A549 (cell line): ENCODE data around the gene UHRF2. TPM values are rescaled to one million over a fixed set of nuclear protein-coding genes. Genes with fewer than 3 reads are reported as not detected.
A peak's percentile ranks its signal among the peaks of the same experiment; 100 is the strongest.

ENCODE experiments used
- ATAC-seq, 2 experiments: fragments of 200-7000 bp in 1 of 2; fragments of >200 bp in 1 of 2; cut with Nextera tagmentation in 1 of 2; cut with Tn5 transposase in 1 of 2; 3 replicates each; pipeline versions ENCODE4 v1.8.0 to v1.9.1; 2018 to 2020; ENCODE audit warnings: mild to moderate bottlenecking in 1 of 2, moderate library complexity in 1 of 2
- CTCF ChIA-PET: fragments of 300-600 bp; sonication (Branson Sonifier 250); formaldehyde crosslinking; extraction: SDS; loops from one replicate; lab custom pipeline; 2021; ENCODE audit warnings: antibody characterized with exemption, inconsistent platforms; lab: Yijun Ruan, JAX
- POLR2A ChIA-PET: fragments of 350-600 bp; formaldehyde crosslinking; extraction: SDS; loops from one replicate; lab custom pipeline; 2021; ENCODE audit warnings: antibody characterized with exemption, inconsistent platforms; lab: Yijun Ruan, JAX
- DNase-seq, 2 experiments: peaks; one replicate each; pipeline versions ENCODE4 v3.0.0 to v3.0.0-alpha.2; 2011 to 2016; ENCODE audit warnings: low read depth in 1 of 2, low spot score in 1 of 2
- FAIRE-seq: peaks from 2 replicates; lab custom pipeline; 2011; peaks lifted over from hg19 to GRCh38; lab: Jason Lieb, UNC
- H3K27ac ChIP-seq, 2 experiments: fragments of >200 bp; sonication (Bioruptor Twin); formaldehyde crosslinking; 3 replicates each; pipeline ENCODE4 v1.5.1; 2016 to 2017
- H3K4me1 ChIP-seq: fragments of >200 bp; sonication (Bioruptor Twin); formaldehyde crosslinking; 3 replicates; pipeline ENCODE4 v1.6.1; 2016
- H3K4me2 ChIP-seq: fragments of >200 bp; sonication (Bioruptor Twin); formaldehyde crosslinking; 3 replicates; pipeline ENCODE4 v1.6.1; 2016
- H3K4me3 ChIP-seq: fragments of >200 bp; sonication (Bioruptor Twin); formaldehyde crosslinking; 3 replicates; pipeline ENCODE4 v1.5.1; 2016
- H3K9me3 ChIP-seq: fragments of >200 bp; sonication (Bioruptor Twin); formaldehyde crosslinking; 3 replicates; pipeline ENCODE4 v1.6.1; 2016
- CBX2 ChIP-seq: fragments of 200-600 bp; sonication (generic); IDR thresholded peaks from 2 replicates; pipeline ENCODE4 v1.6.1; 2016; ENCODE audit warnings: low read depth, mild to moderate bottlenecking, borderline replicate concordance
- CEBPB ChIP-seq, 2 experiments: fragments of >200 bp in 1 of 2; sonication (Bioruptor Twin) in 1 of 2; formaldehyde crosslinking in 1 of 2; IDR thresholded peaks; 2 replicates each; pipeline ENCODE4 v1.6.1; 2012 to 2016
- CHD4 ChIP-seq: fragments of 200-600 bp; sonication (generic); IDR thresholded peaks from 2 replicates; pipeline ENCODE4 v1.6.1; 2016; ENCODE audit warnings: antibody characterized with exemption, mild to moderate bottlenecking, borderline replicate concordance
- ESRRA ChIP-seq: fragments of 150-350 bp; IDR thresholded peaks from 2 replicates; pipeline ENCODE4 v1.6.1; 2014; ENCODE audit warnings: mild to moderate bottlenecking, low read length, borderline replicate concordance
- FOSB ChIP-seq: fragments of 250-450 bp; sonication (Bioruptor Pico); IDR thresholded peaks from 2 replicates; pipeline ENCODE4 v1.5.0; 2020; ENCODE audit warnings: mild to moderate bottlenecking, moderate library complexity
- GATA3 ChIP-seq: IDR thresholded peaks from 2 replicates; pipeline ENCODE4 v1.6.1; 2012; ENCODE audit warnings: borderline replicate concordance
- HDAC2 ChIP-seq: fragments of 200-600 bp; sonication (generic); IDR thresholded peaks from 2 replicates; pipeline ENCODE4 v1.6.1; 2016
- HEYL ChIP-seq: fragments of 250-450 bp; sonication (Bioruptor Pico); IDR thresholded peaks from 2 replicates; pipeline ENCODE4 v1.8.0; 2021; ENCODE audit warnings: mild to moderate bottlenecking, moderate library complexity
- HOXA7 ChIP-seq: fragments of 250-450 bp; sonication (Bioruptor Pico); IDR thresholded peaks from 2 replicates; pipeline ENCODE4 v1.5.0; 2020; ENCODE audit warnings: mild to moderate bottlenecking, moderate library complexity
- JUN ChIP-seq, 2 experiments: fragments of >200 bp; sonication (Bioruptor Twin); formaldehyde crosslinking; IDR thresholded peaks; 2 replicates in 1 of 2; 3 replicates in 1 of 2; pipeline ENCODE4 v1.6.1; 2016 to 2017
- JUNB ChIP-seq: fragments of >200 bp; sonication (Bioruptor Twin); formaldehyde crosslinking; IDR thresholded peaks from 2 replicates; pipeline ENCODE4 v1.6.1; 2016
- KDM1A ChIP-seq: fragments of 200-600 bp; sonication (generic); IDR thresholded peaks from 2 replicates; pipeline ENCODE4 v1.6.1; 2016; ENCODE audit warnings: low read depth, mild to moderate bottlenecking
- MAFK ChIP-seq: fragments of 450-650 bp; IDR thresholded peaks from 2 replicates; pipeline ENCODE4 v1.6.1; 2014; ENCODE audit not compliant: partially characterized antibody
- NFE2L2 ChIP-seq: fragments of 150-350 bp; conservative IDR thresholded peaks from 2 replicates; pipeline ENCODE4 v1.6.1; 2014; ENCODE audit warnings: low read length
- RAD21 ChIP-seq, 2 experiments: fragments of >200 bp in 1 of 2; sonication (Bioruptor Twin) in 1 of 2; formaldehyde crosslinking in 1 of 2; IDR thresholded peaks in 1 of 2; conservative IDR thresholded peaks in 1 of 2; 2 replicates in 1 of 2; 3 replicates in 1 of 2; pipeline ENCODE4 v1.6.1; 2012 to 2018; ENCODE audit warnings: inconsistent platforms in 1 of 2
- RCOR1 ChIP-seq: fragments of 150-350 bp; IDR thresholded peaks from 2 replicates; pipeline ENCODE4 v1.6.1; 2014; ENCODE audit warnings: antibody characterized with exemption, low read length, low read depth
- RFX5 ChIP-seq: fragments of 450-650 bp; IDR thresholded peaks from 2 replicates; pipeline ENCODE4 v1.7.1; 2014; ENCODE audit warnings: antibody characterized with exemption, mild to moderate bottlenecking, moderate library complexity
- SMC3 ChIP-seq: fragments of >200 bp; sonication (Bioruptor Twin); formaldehyde crosslinking; IDR thresholded peaks from 3 replicates; pipeline ENCODE4 v1.6.1; 2018; ENCODE audit warnings: inconsistent platforms
- TP53 ChIP-seq: fragments of 250-450 bp; sonication (Bioruptor Pico); IDR thresholded peaks from 2 replicates; pipeline ENCODE4 v1.5.0; 2021; ENCODE audit warnings: mild to moderate bottlenecking, moderate library complexity
- WGBS: methylation state at CpG from one replicate; pipeline ENCODE4 v1.1.6; 2017; ENCODE audit errors: missing lambda C conversion rate; 5-methylcytosine and 5-hydroxymethylcytosine counted together
- polyA plus RNA-seq, 4 experiments: library from polyadenylated mRNA; depleted of rRNA in 3 of 4; stranded (reverse); fragments of >200 nt; fragmentation: RNase III in 1 of 4; extraction: RNeasy Plus Mini Kit Qiagen cat#74134 plus additional on column Dnase treatment in 1 of 4; gene quantifications; 2 replicates in 3 of 4; 3 replicates in 1 of 4; pipeline ENCODE4 v1.2.3, GENCODE V29; 2011 to 2017
- TF ChIP-seq, protein P1 (sequence below): IDR thresholded peaks from 2 replicates; pipeline ENCODE4 v1.6.1; 2012
- TF ChIP-seq, protein P2 (sequence below): IDR thresholded peaks from 2 replicates; pipeline ENCODE4 v1.6.1; 2012; ENCODE audit warnings: low read depth, borderline replicate concordance

UHRF2 gene
- polyA plus RNA-seq, 2 of the 4 experiments (the other 2 are of a cell fraction), result 28.6 to 74.3 TPM

DNA sequence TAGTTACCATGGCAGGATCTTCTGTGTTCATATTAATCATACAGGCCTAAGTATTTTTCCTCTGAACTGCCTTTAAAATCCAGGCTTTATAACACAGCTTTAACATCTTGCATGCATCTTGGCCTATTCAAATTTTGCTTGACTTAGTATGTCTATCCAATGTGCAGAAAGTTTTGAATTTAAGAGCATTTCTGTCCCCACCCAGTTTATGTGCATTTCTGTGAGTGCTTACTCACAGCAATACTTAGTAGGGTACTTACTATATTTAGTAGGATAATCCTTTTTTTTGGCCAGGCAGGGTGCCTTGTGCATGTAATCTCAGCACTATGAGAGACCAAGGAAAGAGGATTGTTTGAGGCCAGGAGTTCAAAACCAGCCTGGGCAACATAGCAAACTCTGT lies 18.0 kb downstream of the UHRF2 start:
- POLR2A ChIA-PET, result no interaction called here
- CTCF ChIA-PET, result interaction anchor here (1.0 kb wide), 1 partner anchor 77 kb away, joined by 3 read pairs; no protein-coding TSS in a partner anchor
- no peak overlapping the region for H3K4me2 ChIP-seq
- no peaks in the 10 kb centered on the region for H3K9me3 ChIP-seq
- FAIRE-seq (no peak), DNase-seq (no peak), ATAC-seq (no peak)
- TF ChIP-seq CEBPB (IDR thresholded peaks at IDR 0.05) (no peak), RAD21 (conservative IDR thresholded peaks at IDR 0.05 in 1 of 2, IDR thresholded peaks at IDR 0.05 in 1 of 2) (no peak), HDAC2 (no peak), RFX5 (no peak), JUN (IDR thresholded peaks at IDR 0.05) (no peak), CHD4 (no peak), HOXA7 (CRISPR knock-in tag) (no peak), JUNB (no peak), FOSB (CRISPR knock-in tag) (no peak)
- H3K4me1 ChIP-seq, result peaks cover 2% of the 10 kb centered on the region; the same call in 2 of the 3 replicates
- H3K4me3 ChIP-seq, result no peak overlapping the region
- H3K27ac ChIP-seq, result no peak overlapping the region

DNA sequence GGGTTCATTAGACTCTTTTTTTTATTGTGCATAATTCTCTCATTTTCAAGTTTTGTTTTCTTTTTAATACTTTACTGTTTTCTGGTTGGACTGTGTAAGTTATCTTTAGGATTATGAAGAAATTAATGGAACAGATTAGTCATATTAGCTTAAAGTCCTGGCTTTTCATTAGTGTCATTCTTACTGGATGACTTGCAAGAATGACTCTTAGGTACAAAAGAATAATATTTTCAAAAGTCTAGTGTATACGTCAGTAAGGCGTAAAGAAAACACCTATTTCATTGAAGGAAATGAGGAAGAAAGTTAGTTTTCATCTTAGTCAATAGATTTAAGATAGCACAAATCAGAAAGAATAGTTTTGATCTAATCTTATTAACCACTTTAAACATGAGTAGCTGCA lies 20.4 kb downstream of the UHRF2 start:
- no peaks in the 10 kb centered on the region; the same call in 2 of the 3 replicates for H3K4me1 ChIP-seq
- FAIRE-seq, result peak; percentile 18
- POLR2A ChIA-PET, result no interaction called here
- ATAC-seq, result no peak
- H3K27ac ChIP-seq, result no peak overlapping the region
- H3K4me3 ChIP-seq, result no peak overlapping the region
- CTCF ChIA-PET, result interaction anchor here (0.6 to 1.1 kb wide), 2 partner anchors 17 to 38 kb away, joined by 3 read pairs; no protein-coding TSS in a partner anchor
- no peaks in the 10 kb centered on the region for H3K9me3 ChIP-seq
- no peak overlapping the region for H3K4me2 ChIP-seq
- WGBS, result 86% methylated on average over 2 of the region's 2 CpGs
- no peak for TF ChIP-seq RAD21 (conservative IDR thresholded peaks at IDR 0.05 in 1 of 2, IDR thresholded peaks at IDR 0.05 in 1 of 2)
- DNase-seq, result no peak

DNA sequence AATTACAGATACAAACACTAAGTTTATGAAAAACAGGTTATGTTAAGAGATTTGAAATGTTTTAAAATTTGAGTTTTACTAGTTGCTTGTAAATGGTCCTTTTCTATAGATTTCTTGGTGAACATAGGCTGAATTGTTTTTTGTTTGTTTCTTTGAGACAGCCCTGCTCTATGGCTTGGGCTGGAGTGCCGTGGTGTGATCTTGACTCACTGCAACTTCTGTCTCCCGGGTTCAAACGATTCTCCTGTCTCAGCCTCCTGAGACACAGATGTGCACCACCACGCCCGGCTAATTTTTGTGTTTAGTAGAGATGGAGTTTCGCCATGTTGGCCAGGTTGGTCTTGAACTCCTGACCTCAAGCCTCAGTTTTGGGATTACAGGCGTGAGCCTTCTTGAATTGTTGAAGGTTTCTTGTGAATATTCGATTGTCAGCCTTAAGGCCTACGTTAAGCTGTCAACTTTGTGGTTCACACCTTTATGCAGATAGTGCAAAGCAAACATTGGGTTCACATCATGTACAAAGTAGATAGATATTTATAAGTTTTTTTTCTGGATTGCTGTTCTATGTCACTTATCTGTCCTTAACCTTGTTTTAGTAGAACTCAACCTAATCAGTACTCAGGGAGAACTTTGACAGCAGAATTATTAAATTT lies 26.2 kb downstream of the UHRF2 start:
- Histone ChIP-seq H3K4me3 (no peak overlapping the region), H3K9me3 (no peaks in the 10 kb centered on the region), H3K4me1 (no peaks in the 10 kb centered on the region), H3K27ac (no peak overlapping the region), H3K4me2 (no peak overlapping the region)
- ATAC-seq, result no peak
- no peak for FAIRE-seq
- TF ChIP-seq HOXA7 (CRISPR knock-in tag) (no peak), SMC3 (no peak), ESRRA (no peak), KDM1A (no peak), TP53 (no peak), NFE2L2 (no peak), HEYL (CRISPR knock-in tag) (no peak), RCOR1 (no peak)
- TF ChIP-seq, protein P1, sequence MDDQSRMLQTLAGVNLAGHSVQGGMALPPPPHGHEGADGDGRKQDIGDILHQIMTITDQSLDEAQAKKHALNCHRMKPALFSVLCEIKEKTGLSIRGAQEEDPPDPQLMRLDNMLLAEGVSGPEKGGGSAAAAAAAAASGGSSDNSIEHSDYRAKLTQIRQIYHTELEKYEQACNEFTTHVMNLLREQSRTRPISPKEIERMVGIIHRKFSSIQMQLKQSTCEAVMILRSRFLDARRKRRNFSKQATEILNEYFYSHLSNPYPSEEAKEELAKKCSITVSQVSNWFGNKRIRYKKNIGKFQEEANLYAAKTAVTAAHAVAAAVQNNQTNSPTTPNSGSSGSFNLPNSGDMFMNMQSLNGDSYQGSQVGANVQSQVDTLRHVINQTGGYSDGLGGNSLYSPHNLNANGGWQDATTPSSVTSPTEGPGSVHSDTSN, result no peak
- TF ChIP-seq, protein P2, sequence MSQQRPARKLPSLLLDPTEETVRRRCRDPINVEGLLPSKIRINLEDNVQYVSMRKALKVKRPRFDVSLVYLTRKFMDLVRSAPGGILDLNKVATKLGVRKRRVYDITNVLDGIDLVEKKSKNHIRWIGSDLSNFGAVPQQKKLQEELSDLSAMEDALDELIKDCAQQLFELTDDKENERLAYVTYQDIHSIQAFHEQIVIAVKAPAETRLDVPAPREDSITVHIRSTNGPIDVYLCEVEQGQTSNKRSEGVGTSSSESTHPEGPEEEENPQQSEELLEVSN, result no peak
- POLR2A ChIA-PET, result interaction anchor here (0.6 to 1.3 kb wide), 2 partner anchors 26 to 243 kb away, joined by 4 to 6 read pairs; partner anchors contain the start of gene UHRF2
- CTCF ChIA-PET, result no interaction called here
- no peak for DNase-seq
- 95% methylated on average over 9 of the region's 9 CpGs for WGBS

DNA sequence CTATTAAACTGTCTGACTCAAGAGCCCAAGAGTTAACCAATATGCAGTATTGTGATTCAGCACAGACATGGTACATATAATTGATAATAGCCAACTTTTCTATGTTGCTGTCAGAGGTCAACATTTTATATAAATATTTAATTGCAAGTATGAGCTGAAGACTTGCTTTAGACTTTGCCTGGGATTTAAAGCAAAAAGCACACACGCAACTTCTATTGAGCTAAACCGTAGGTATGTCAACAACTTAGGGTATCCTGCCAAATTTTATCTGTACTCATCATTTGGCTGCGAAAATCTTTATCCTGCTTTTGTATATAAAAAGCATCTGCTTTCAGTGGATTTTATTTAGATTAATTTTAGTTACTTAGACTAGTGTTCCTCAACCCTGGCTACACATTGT lies 27.4 kb downstream of the UHRF2 start:
- FAIRE-seq, result no peak
- H3K9me3 ChIP-seq, result no peaks in the 10 kb centered on the region
- 91% methylated on average over 3 of the region's 3 CpGs for WGBS
- TF ChIP-seq CBX2 (no peak), GATA3 (no peak), MAFK (no peak), TP53 (no peak)
- TF ChIP-seq, all 56 proteins: peak for 0
- POLR2A ChIA-PET, result no interaction called here
- ATAC-seq (no peak), DNase-seq (no peak)
- H3K4me3 ChIP-seq, result no peak overlapping the region
- H3K4me1 ChIP-seq, result no peaks in the 10 kb centered on the region
- no peak overlapping the region for H3K4me2 ChIP-seq
- CTCF ChIA-PET, result interaction anchor here (0.6 to 0.9 kb wide), 3 partner anchors 10 to 263 kb away, joined by 3 read pairs; no protein-coding TSS in a partner anchor
- no peak overlapping the region for H3K27ac ChIP-seq
